Right lobe of liver (tissue), 6 donors: Measurements from ENCODE around the gene PITX2. TPM values are rescaled to one million over a fixed set of nuclear protein-coding genes. Genes with fewer than 3 reads are reported as not detected.

Experiments
- ATAC-seq, 4 donors: fragments of 200-7000 bp; cut with Tn5 transposase; one replicate each; pipeline ENCODE4 v1.9.1; 2020; ENCODE audit warnings: mild to moderate bottlenecking in 4 of 4, moderate library complexity in 4 of 4
- DNase-seq, 3 donors: peaks; one replicate each; pipeline ENCODE4 v3.0.0-alpha.2; 2020
- H3K27ac ChIP-seq, 3 donors: fragments of 200-600 bp; one replicate each; pipeline ENCODE4 v1.8.0; 2022
- H3K27me3 ChIP-seq, 2 donors: fragments of 200-600 bp; one replicate each; pipeline ENCODE4 v1.8.0; 2022
- H3K36me3 ChIP-seq, 4 donors: fragments of 200-600 bp; sonication (generic) in 1 of 4; one replicate each; pipeline versions ENCODE4 v1.5.1 to v1.8.0; 2017 to 2022; ENCODE audit warnings: control low read depth in 1 of 4
- H3K4me1 ChIP-seq, 4 donors: fragments of 200-600 bp; sonication (generic) in 1 of 4; one replicate each; pipeline versions ENCODE4 v1.5.1 to v1.8.0; 2017 to 2022; ENCODE audit warnings: control low read depth in 1 of 4
- H3K4me3 ChIP-seq, 3 donors: fragments of 200-600 bp; one replicate each; pipeline ENCODE4 v1.8.0; 2022
- H3K9me3 ChIP-seq, 4 donors: fragments of 200-600 bp; sonication (generic) in 1 of 4; one replicate each; pipeline versions ENCODE4 v1.5.1 to v1.8.0; 2017 to 2022; ENCODE audit warnings: control low read depth in 1 of 4
- POLR2A ChIP-seq: fragments of 450-650 bp; IDR thresholded peaks from one replicate; pipeline ENCODE4 v1.6.1; 2017; ENCODE audit warnings: antibody characterized with exemption, mild to moderate bottlenecking
- WGBS: methylation state at CpG from one replicate; pipeline ENCODE4 v1.1.6; 2018; ENCODE audit warnings: low coverage, low lambda C conversion rate; ENCODE audit not compliant: insufficient coverage; ENCODE audit errors: missing lambda C conversion rate; 5-methylcytosine and 5-hydroxymethylcytosine counted together
- intact Hi-C, 2 donors: fragments of 100-400 bp; cut with DNase I; formaldehyde crosslinking; loops; one replicate each; pipeline versions ENCODE4 v1.11.2 to v1.14.1; 2022
- total RNA-seq, 6 experiments: library from RNA; depleted of rRNA in 2 of 6; stranded (reverse); fragments of >200 nt in 2 of 6; fragmentation: NEBNext Ultra II Directional in 3 of 6; extraction: Animal tissue kit (Norgen Biotek cat#: 25700) in 3 of 6; gene quantifications; one replicate each; pipeline versions ENCODE4 v1.1.0 to v1.2.4, GENCODE V29; 2016 to 2023
- TF ChIP-seq, protein P1 (sequence below), 4 donors: fragments of 200-600 bp in 3 of 4; fragments of 450-650 bp in 1 of 4; IDR thresholded peaks; one replicate each; pipeline versions ENCODE4 v1.5.1 to v1.8.0; 2016 to 2022; ENCODE audit warnings: antibody characterized with exemption in 4 of 4, mild to moderate bottlenecking in 2 of 4
- donor health status: DM: no; HTN: yes; CAD: no.
- donor health status: DM: no; HTN: no; CAD: no.
- donor health status: DM: no; HTN: no; CAD: no.
- donor health status: DM: no; HTN: yes; CAD: no.
- donor health status: DM: no; HTN: yes; CAD: no.

PITX2 gene
- total RNA-seq, 6 experiments from 2014 or later = not detected

- Histone ChIP-seq H3K4me1 (peaks cover 0 to 7% (median 0%) of the 10 kb centered on the region in 4 donors), H3K27me3 (peaks cover 13 to 70% of the 10 kb centered on the region in 2 donors), H3K4me3 (no peak overlapping the region), H3K9me3 (no peaks in the 10 kb centered on the region), H3K27ac (no peak overlapping the region), H3K36me3 (no peaks in the 10 kb centered on the region)
- ATAC-seq = no peak
- DNase-seq = no peak
- 11% methylated on average over 9 of the region's 19 CpGs for WGBS
- intact Hi-C loops = no loop called here
- TF ChIP-seq, protein P1, sequence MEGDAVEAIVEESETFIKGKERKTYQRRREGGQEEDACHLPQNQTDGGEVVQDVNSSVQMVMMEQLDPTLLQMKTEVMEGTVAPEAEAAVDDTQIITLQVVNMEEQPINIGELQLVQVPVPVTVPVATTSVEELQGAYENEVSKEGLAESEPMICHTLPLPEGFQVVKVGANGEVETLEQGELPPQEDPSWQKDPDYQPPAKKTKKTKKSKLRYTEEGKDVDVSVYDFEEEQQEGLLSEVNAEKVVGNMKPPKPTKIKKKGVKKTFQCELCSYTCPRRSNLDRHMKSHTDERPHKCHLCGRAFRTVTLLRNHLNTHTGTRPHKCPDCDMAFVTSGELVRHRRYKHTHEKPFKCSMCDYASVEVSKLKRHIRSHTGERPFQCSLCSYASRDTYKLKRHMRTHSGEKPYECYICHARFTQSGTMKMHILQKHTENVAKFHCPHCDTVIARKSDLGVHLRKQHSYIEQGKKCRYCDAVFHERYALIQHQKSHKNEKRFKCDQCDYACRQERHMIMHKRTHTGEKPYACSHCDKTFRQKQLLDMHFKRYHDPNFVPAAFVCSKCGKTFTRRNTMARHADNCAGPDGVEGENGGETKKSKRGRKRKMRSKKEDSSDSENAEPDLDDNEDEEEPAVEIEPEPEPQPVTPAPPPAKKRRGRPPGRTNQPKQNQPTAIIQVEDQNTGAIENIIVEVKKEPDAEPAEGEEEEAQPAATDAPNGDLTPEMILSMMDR (IDR thresholded peaks at IDR 0.05) = no peak
- no peak for TF ChIP-seq POLR2A
These were observed 7.9 kb downstream of the PITX2 start for GRCh38 chr4:110614976-110615352.

DNA sequence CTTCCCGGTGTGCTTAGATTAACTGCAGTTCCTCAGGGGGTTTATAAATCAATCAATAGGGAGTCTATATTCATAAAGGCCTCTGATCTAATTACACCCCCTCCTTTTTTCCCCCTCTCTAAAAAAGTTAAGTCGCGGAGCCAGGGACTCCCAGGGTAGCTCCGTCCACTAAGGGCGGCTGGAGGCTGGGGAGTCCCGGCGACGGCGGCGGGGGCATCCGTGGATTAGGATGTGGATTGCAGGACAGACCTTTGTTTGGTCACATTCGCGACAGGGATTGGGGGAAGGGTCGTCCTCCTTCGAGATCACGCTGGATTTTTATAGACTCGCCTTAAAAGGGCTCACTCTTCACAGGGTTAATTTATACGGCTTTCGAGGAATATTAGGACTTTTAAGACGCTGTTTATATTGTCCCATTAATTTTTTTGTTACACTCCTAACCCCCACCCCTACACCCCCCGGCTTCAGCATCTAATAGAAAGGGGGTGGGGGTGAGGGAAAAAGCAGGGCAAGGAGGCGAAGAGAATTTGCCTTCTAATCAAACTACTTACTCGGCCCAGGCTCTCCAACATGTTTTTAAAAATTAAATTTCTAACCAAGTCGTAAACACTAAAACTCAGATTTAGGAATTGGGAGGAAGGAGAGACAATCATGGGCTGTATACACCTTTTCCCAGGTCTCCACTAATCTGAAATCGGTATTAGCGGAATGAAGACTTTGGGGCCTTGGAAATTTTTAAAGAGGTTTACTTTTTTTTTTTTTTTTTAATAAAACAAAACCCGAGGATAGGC is 8.5 kb downstream of the PITX2 start:
- Histone ChIP-seq H3K9me3 (no peaks in the 10 kb centered on the region), H3K27ac (no peak overlapping the region), H3K36me3 (no peaks in the 10 kb centered on the region), H3K4me1 (peaks cover 0 to 7% (median 0%) of the 10 kb centered on the region in 4 donors), H3K4me3 (no peak overlapping the region), H3K27me3 (peaks cover 13 to 64% of the 10 kb centered on the region in 2 donors)
- intact Hi-C loops = no loop called here
- ATAC-seq = no peak
- WGBS = 12% methylated on average over 17 of the region's 27 CpGs
- DNase-seq = no peak
- TF ChIP-seq, protein P1 (IDR thresholded peaks at IDR 0.05) = no peak
- no peak for TF ChIP-seq POLR2A

- Histone ChIP-seq H3K4me1 (peaks cover 0 to 7% (median 0%) of the 10 kb centered on the region in 4 donors), H3K27ac (no peak overlapping the region), H3K27me3 (peaks cover 13 to 58% of the 10 kb centered on the region in 2 donors), H3K36me3 (no peaks in the 10 kb centered on the region), H3K4me3 (no peak overlapping the region), H3K9me3 (no peaks in the 10 kb centered on the region)
- DNase-seq = no peak
- intact Hi-C loops = no loop called here
- TF ChIP-seq POLR2A = no peak
- TF ChIP-seq, protein P1 (IDR thresholded peaks at IDR 0.05) = no peak
- WGBS = 10% methylated on average over 3 of the region's 3 CpGs
- ATAC-seq = no peak
These were observed 9.1 kb downstream of the PITX2 start for GRCh38 chr4:110613745-110614144.

GRCh38 chr4:110612631-110613269 is 10.1 kb downstream of the PITX2 start:
- 13% methylated on average over 18 of the region's 23 CpGs for WGBS
- ATAC-seq = no peak

More at GRCh38 chr4:110612631-110613269, 10.1 kb downstream of the PITX2 start:
- no peak overlapping the region for H3K4me3 ChIP-seq
- no peak overlapping the region for H3K27ac ChIP-seq
- DNase-seq = no peak
- no peaks in the 10 kb centered on the region for H3K9me3 ChIP-seq
- TF ChIP-seq, protein P1 (IDR thresholded peaks at IDR 0.05) = no peak
- TF ChIP-seq POLR2A = no peak
- peaks cover 13 to 48% of the 10 kb centered on the region in 2 donors for H3K27me3 ChIP-seq
- intact Hi-C loops = no loop called here
- H3K4me1 ChIP-seq = peaks cover 0 to 7% (median 0%) of the 10 kb centered on the region in 4 donors
- H3K36me3 ChIP-seq = no peaks in the 10 kb centered on the region
